Activated naive CD4-positive, alpha-beta T cell treated with anti-CD3 and anti-CD28 coated beads, Interleukin-2, amount 50 U/mL, for 72 hours (primary cell): Measurements from ENCODE around the gene RIPPLY1. TPM values are rescaled to one million over a fixed set of nuclear protein-coding genes. Genes with fewer than 3 reads are reported as not detected.
"Not testable (repeated sequence)": the region's sequence is repeated elsewhere in the genome, so short reads cannot be mapped to it uniquely, and the experiment has no call there.

ENCODE experiments used
- ATAC-seq, 2 donors: fragments of 150-1000 bp; cut with Tn5 transposase; 2 replicates each; pipeline ENCODE4 v1.10.0; 2021; ENCODE audit warnings: mild to moderate bottlenecking in 2 of 2, moderate library complexity in 2 of 2
- DNase-seq, 2 donors: peaks; one replicate each; pipeline ENCODE4 v3.0.0; 2021 to 2022; ENCODE audit warnings: low spot score in 2 of 2
- H3K27ac Mint-ChIP-seq, 2 donors: one replicate each; pipeline ENCODE4 v1.8.0; 2022; ENCODE audit warnings: mild to moderate bottlenecking in 2 of 2, mixed read lengths in 2 of 2
- H3K36me3 Mint-ChIP-seq, 2 donors: one replicate each; pipeline ENCODE4 v1.8.0; 2022; ENCODE audit warnings: mixed read lengths in 2 of 2
- H3K9me3 Mint-ChIP-seq, 2 donors: one replicate each; pipeline ENCODE4 v1.8.0; 2022; ENCODE audit warnings: mixed read lengths in 2 of 2
- total RNA-seq, 2 donors: library from RNA; stranded (reverse); gene quantifications; one replicate each; pipeline ENCODE4 v1.2.3, GENCODE V29; 2022

The RIPPLY1 gene
- total RNA-seq, 2 donors from 2014 or later, result not detected

GRCh38 chrX:106891762-106892460 is 11.2 kb downstream of the RIPPLY1 start:
- ATAC-seq (no peak), DNase-seq (no peak)
- no peaks in the 10 kb centered on the region for H3K36me3 Mint-ChIP-seq
- H3K9me3 Mint-ChIP-seq, result no peaks in the 10 kb centered on the region
- H3K27ac Mint-ChIP-seq, result no peak overlapping the region

DNA sequence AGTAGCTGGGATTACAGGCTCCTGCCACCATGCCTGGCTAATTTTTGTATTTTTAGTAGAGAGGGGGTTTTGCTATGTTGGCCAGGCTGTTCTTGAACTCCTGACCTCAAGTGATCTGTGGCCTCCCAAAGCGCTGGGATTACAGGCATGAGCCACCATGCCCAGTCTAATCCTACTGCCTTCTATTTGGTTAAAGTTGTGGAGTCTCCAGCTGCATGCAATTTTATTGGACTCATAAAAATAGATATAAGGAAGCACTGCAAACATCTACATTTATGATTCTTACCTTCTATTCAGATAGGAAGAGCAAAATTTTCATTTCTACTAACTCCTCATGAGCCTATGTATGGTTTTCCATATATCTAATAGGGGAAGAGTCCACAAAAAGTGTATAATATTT is 13.7 kb downstream of the RIPPLY1 start:
- Mint-ChIP-seq H3K27ac (no peak overlapping the region), H3K9me3 (no peaks in the 10 kb centered on the region), H3K36me3 (no peaks in the 10 kb centered on the region)
- no peak for DNase-seq
- no peak for ATAC-seq

DNA sequence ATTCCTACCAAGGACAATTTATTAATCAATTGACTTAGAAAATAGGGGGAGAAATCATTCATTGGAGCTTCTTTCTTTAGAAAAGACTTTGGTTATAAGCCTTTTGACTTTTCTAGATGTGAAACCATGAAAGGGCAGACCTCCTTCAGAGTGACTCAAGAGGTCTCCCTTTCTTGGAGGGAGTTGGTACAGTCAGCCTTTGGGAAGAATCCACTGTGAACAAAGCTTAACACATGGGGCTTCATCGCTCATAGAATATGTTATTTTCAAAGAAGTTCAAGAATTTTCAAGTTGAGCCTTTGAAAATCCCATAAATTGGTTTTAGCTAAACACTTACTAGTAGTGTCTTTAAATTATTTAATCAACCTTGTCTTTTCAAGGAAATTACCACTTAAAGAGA is 28.0 kb downstream of the RIPPLY1 start:
- Mint-ChIP-seq H3K9me3 (no peaks in the 10 kb centered on the region), H3K27ac (no peak overlapping the region), H3K36me3 (no peaks in the 10 kb centered on the region)
- ATAC-seq (no peak), DNase-seq (no peak)

DNA sequence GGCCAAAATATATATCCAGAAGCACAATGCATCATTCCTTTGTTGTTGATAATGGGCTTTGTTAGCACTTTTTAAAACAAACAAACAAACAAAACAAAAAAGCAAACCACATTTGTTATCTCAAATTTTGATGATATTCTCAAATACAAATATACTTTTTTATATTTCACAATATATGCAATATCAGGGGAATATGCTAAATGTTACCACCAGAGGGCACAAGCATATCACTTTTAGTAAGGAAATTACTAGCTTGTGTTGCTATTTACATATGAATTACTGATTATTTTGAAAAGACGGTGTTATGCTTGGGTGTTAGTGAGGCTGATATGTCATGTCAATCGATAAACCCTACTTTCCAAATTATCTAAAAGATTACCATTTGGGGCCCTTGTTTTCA is 29.1 kb downstream of the RIPPLY1 start:
- no peaks in the 10 kb centered on the region for H3K36me3 Mint-ChIP-seq

GRCh38 chrX:106872796-106873195 is 30.3 kb downstream of the RIPPLY1 start:
- ATAC-seq, H3K27ac Mint-ChIP-seq, H3K36me3 Mint-ChIP-seq, DNase-seq, H3K9me3 Mint-ChIP-seq: not testable (repeated sequence)

More for the DNA sequence above, 29.1 kb downstream of the RIPPLY1 start:
- ATAC-seq (no peak), DNase-seq (no peak)
- Mint-ChIP-seq H3K9me3 (no peaks in the 10 kb centered on the region), H3K27ac (no peak overlapping the region)

DNA sequence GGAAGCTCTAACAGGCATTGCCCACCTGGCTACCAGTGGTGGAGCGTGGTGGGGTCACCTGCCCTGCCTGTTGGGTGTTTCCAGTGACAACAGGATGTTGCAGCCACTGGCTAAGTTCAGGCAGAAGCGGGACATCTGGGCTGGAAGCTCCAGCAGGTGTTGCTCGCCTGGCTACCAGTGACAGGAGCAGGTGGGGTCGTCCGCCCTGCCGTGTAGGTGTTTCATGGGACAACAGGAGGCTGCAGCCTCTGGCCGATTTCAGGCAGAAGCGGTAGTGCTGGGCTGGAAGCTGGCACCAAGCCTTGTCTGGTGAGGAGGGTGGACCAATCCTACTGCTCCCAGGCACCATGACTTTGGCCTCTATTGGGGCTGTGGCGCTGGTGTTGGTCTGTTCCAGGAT is 39.4 kb downstream of the RIPPLY1 start:
- no peaks in the 10 kb centered on the region for H3K9me3 Mint-ChIP-seq
- no peak overlapping the region for H3K27ac Mint-ChIP-seq
- ATAC-seq, result no peak

GRCh38 chrX:106862972-106863688 is 40.0 kb downstream of the RIPPLY1 start:
- Mint-ChIP-seq H3K27ac (no peak overlapping the region), H3K36me3 (no peaks in the 10 kb centered on the region), H3K9me3 (no peaks in the 10 kb centered on the region)
- DNase-seq (peak in 1 of 2 donors; percentile 8), ATAC-seq (no peak)

More for the DNA sequence above, 39.4 kb downstream of the RIPPLY1 start:
- no peak for DNase-seq
- H3K36me3 Mint-ChIP-seq, result no peaks in the 10 kb centered on the region

Other genes starting within 250 kb of the RIPPLY1 start
- gene RNF128, start 176.6 kb downstream of the RIPPLY1 start, total RNA-seq, result not detected
- gene TBC1D8B, start 100.7 kb downstream of the RIPPLY1 start, total RNA-seq, result 1 to 10 TPM in 1 of 2 donors, under 1 TPM in 1; 0.18 to 2.3 TPM
- gene CLDN2, start 17.1 kb upstream of the RIPPLY1 start, total RNA-seq, result not detected
- 1 to 10 TPM; 6.6 to 8.4 TPM for gene MORC4, start 96.9 kb upstream of the RIPPLY1 start, total RNA-seq
- gene RBM41, start 215.5 kb upstream of the RIPPLY1 start, total RNA-seq, result 10 to 100 TPM; 10.4 to 14.2 TPM